HK-2 (cell line): ENCODE results near the gene TAS2R50.

ENCODE experiments used
- DNase-seq: peaks from one replicate; pipeline ENCODE4 v3.0.0-alpha.2; 2018; ENCODE audit not compliant: unreplicated experiment

TAS2R50 gene

DNA sequence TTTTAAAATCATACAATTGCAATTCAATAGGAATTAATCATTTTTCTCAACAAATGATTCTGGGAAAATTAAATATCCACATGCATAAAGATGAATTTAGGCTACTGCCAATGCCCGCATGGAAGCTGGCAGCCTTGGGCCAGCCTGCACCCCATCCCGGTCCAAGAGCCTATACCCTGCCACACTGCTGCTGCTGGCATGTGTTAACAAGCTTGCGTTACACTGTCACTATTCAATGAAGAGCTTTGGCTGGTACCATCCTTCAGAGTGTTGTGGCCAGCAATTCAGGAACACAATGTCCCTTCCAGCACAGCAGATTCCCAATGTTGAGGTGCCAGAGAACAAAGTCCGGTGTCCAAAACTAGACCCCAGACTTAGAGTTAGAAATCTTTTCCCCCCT is 34.1 kb downstream of the TAS2R50 start:
- DNase-seq = no peak

DNA sequence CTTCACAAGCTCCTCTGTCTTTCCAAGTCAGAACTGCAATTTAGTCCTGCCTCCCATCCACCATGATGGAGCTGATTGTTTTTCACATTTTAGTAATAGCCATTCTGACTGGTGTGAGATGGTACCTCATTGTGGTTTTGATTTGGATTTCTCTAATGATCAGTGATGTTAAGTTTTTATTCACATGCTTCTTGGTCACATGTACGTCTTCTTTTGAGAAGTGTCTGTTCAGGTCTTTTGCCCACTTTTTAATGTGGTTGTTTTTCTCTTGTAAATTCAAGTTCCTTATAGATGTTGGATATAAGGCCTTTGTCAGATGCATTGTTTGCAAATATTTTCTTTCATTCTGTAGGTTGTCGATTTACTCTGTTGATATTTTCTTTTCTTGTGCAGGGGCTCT is 43.5 kb downstream of the TAS2R50 start:
- no peak for DNase-seq

DNA sequence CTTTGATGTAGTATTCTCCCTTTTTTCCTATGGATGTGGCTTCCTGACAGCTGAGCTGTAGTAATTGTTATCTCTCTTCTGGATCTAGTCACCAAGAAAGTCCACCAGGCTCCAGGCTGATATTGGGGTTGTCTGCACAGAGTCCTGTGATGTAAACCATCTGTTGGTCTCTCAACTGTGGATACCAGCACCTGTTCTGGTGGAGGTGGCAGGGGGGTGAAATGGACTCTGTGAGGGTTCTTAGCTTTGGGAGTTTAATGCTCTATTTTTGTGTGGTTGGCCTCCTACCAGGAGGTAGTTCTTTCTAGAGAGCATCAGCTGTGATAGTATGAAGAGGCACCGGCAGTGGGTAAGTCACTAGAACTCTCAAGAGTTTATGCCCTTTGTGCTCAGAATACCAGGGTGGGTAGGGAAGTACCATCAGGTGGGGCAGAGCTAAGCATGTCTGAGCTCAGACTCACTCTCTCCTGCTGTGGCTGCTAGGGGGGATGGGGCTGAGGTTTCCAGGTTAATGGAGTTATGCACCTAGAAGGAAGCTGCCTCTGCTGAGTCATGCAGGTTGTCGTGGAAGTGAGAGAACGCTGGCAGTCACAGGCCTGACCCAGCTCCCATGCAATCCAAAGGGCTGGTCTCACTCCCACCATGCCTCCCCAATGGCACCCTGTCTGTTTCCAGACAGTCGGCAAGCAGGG is 44.6 kb downstream of the TAS2R50 start:
- DNase-seq = peak; percentile 72

- no peak for DNase-seq
Observed at GRCh38 chr12:10941369-10941768, 45.3 kb downstream of the TAS2R50 start.

DNA sequence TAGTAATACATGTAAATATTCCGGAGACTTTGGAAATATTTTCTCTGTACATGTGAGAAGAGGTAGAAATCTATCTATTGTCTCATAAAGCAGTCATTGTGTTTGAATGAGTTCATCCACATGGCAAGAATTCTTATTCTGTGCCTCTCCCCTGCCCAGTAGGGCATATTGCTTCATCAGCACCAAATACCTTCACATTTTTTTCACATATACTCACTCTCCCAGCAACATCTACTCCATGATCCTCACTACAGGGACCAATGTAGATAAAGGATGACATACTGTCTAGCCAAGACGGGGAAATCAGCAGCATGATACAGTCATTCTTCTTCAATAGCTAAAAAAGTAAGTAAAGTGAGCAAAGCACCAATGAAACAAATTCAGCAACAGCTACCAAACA is 46.3 kb downstream of the TAS2R50 start:
- DNase-seq = peak; percentile 5

DNA sequence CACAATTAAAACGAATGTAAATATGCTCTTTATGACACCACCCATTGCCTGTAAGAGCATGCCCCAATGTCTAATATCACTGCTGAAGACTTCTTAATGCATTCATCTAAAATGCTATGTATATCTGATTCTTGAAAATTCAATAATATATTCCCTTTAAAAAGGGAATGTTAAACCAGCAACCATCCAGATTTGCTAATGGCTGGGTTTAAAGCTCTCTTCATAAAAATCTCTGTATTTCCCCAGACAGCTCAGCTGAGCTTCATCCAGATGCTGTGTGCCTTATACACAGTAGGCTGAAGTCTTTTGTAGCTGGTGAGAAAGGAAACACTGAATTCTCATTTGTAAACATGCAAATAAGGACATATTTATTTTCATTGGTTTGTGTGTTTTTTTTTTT is 47.5 kb downstream of the TAS2R50 start, which contains the start of gene TAS2R14:
TSS of gene TAS2R14 (minus strand) at position 101 of the 400 bp plus-strand sequence. CDS start at position 45, 56 bp downstream.
- no peak for DNase-seq

GRCh38 chr12:10936506-10936905 is 50.2 kb downstream of the TAS2R50 start:
- no peak for DNase-seq
